PC-9 (cell line): Measurements from ENCODE around the gene DNMT3B.

Experiments used
- CTCF ChIP-seq: fragments of 200-600 bp; sonication (generic); conservative IDR thresholded peaks from 2 replicates; pipeline ENCODE4 v1.6.1; 2017; ENCODE audit warnings: mixed run types, antibody characterized with exemption, mild to moderate bottlenecking, moderate library complexity
- EZH2 ChIP-seq: fragments of 200-600 bp; sonication (generic); IDR thresholded peaks from 2 replicates; pipeline ENCODE4 v1.8.0; 2017; ENCODE audit warnings: antibody characterized with exemption, low read depth

- TF ChIP-seq CTCF (no peak), EZH2 (no peak)
These were observed 77.7 kb downstream of the DNMT3B start for GRCh38 chr20:32839982-32840285.
